Measurements from ENCODE around the gene CDH15. TPM values are rescaled to one million over a fixed set of nuclear protein-coding genes. Genes with fewer than 3 reads are reported as not detected.
"Not testable (repeated sequence)": the region's sequence is repeated elsewhere in the genome, so short reads cannot be mapped to it uniquely, and the experiment has no call there.

The CDH15 gene
- total and polyA plus RNA-seq, 11 donors = 0.16 to 0.32 (median 0.18) TPM; not detected in 8

DNA sequence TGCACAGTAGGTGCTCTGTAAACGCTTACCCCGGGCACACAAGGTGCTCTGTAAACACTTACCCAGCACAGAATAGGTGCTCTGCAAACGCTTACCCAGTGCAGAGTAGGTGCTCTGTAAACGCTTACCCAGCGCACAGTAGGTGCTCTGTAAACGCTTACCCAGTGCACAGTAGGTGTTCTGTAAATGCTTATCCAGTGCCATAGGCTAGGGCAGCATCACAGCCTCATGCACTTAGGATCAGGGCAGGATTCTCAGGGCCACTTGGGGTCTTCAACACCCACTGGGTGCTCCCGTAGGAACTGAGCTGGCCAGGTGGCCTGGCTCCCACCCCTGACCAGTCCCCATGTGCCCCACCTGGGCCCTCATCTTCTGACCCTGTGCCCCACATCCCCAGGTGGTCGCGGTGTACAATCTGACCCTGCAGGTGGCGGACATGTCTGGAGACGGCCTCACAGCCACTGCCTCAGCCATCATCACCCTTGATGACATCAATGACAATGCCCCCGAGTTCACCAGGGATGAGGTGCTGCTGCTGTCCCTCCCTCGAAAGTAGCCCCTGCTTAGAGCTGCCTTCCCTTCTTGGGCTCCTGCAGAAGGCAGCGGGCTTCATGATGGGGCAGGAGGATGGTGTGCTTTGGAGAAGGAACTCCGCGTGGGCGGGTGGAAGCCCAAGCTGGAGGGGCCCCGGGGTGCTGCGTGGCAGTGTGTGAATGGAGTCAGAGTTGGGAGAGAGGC lies 15.7 kb downstream of the CDH15 start:
- Histone ChIP-seq H3K9me3 (no peaks in the 10 kb centered on the region), H3K36me3 (no peaks in the 10 kb centered on the region), H3K27me3 (peaks cover 0 to 6% (median 0%) of the 10 kb centered on the region in 9 donors), H3K4me3 (no peak overlapping the region), H3K27ac (no peak overlapping the region), H3K4me1 (peaks cover 0 to 11% (median 6%) of the 10 kb centered on the region in 12 donors)
- intact Hi-C loops (cut with DNase I) = no loop called here
- TF ChIP-seq POLR2A (IDR thresholded peaks at IDR 0.05) = no peak
- TF ChIP-seq, protein P1, sequence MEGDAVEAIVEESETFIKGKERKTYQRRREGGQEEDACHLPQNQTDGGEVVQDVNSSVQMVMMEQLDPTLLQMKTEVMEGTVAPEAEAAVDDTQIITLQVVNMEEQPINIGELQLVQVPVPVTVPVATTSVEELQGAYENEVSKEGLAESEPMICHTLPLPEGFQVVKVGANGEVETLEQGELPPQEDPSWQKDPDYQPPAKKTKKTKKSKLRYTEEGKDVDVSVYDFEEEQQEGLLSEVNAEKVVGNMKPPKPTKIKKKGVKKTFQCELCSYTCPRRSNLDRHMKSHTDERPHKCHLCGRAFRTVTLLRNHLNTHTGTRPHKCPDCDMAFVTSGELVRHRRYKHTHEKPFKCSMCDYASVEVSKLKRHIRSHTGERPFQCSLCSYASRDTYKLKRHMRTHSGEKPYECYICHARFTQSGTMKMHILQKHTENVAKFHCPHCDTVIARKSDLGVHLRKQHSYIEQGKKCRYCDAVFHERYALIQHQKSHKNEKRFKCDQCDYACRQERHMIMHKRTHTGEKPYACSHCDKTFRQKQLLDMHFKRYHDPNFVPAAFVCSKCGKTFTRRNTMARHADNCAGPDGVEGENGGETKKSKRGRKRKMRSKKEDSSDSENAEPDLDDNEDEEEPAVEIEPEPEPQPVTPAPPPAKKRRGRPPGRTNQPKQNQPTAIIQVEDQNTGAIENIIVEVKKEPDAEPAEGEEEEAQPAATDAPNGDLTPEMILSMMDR (IDR thresholded peaks at IDR 0.05) = no peak
- DNase-seq (peak in 3 of 5 donors; percentile 19 to 51 (median 20)), ATAC-seq (no peak)
- WGBS, 4 donors = 66 to 75% (median 67%) methylated on average over 11 to 19 of the region's 19 CpGs

DNA sequence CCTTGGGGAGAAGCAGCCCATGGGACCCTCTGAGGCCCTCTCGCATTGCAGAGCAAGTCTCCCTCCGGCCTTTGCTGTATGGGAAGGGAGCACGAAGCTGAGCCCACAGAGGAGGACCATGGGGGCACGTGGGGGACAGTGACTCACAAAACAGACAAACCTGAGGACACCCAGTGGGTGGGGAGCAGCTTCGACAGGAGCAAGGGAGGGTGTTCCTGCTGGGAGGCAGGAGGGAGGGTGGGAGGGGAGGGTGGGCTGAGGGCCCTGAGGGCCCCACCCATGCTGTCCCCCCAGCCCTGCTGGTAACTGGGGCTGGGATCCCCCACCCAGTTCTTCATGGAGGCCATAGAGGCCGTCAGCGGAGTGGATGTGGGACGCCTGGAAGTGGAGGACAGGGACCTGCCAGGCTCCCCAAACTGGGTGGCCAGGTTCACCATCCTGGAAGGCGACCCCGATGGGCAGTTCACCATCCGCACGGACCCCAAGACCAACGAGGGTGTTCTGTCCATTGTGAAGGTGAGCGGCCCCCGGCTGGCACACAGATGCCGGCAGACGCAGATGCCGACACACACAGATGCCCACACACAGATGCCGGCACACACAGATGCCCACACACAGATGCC lies 16.3 kb downstream of the CDH15 start:
- intact Hi-C loops (cut with DNase I) = no loop called here
- DNase-seq (peak in 2 of 5 donors; percentile 4 to 60), ATAC-seq (no peak)
- 59 to 76% (median 72%) methylated on average over 13 to 19 of the region's 19 CpGs for WGBS, 4 donors
- peaks cover 0 to 6% (median 0%) of the 10 kb centered on the region in 9 donors for H3K27me3 ChIP-seq
- H3K4me1 ChIP-seq = peaks cover 0 to 13% (median 7%) of the 10 kb centered on the region in 12 donors
- H3K27ac ChIP-seq = no peak overlapping the region
- no peaks in the 10 kb centered on the region for H3K36me3 ChIP-seq
- H3K9me3 ChIP-seq = no peaks in the 10 kb centered on the region
- no peak overlapping the region for H3K4me3 ChIP-seq
- no peak for TF ChIP-seq POLR2A (IDR thresholded peaks at IDR 0.05)
- TF ChIP-seq, protein P1 (IDR thresholded peaks at IDR 0.05) = no peak

DNA sequence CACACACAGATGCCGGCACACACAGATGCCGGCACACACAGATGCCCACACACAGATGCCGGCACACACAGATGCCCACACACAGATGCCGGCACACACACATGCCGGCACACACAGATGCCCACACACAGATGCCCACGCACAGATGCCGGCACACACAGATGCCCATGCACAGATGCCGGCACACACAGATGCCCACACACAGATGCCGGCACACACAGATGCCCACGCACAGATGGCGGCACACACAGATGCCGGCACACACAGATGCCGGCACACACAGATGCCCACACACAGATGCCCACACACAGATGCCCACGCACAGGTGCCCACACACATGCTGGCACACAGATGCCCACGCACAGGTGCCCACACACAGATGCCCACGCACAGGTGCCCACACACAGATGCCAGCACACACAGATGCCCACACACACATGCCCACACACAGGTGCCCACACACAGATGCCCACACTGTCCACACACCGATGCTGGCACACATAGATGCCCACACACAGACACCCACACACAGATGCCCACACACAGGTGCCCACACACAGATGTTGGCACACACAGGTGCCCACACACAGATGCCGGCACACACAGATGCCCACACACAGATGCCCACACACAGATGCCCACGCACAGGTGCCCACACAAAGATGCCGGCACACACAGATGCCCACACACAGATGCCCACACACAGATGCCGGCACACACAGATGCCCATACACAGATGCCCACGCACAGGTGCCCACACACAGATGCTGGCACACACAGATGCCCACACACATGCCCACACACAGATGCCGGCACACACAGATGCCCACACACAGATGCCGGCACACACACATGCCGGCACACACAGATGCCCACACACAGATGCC lies 17.2 kb downstream of the CDH15 start:
- DNase-seq = peak in 1 of 5 donors; percentile 7
- H3K4me3 ChIP-seq; H3K36me3 ChIP-seq; H3K27ac ChIP-seq; ATAC-seq; H3K9me3 ChIP-seq; intact Hi-C loops (cut with DNase I); H3K27me3 ChIP-seq: not testable (repeated sequence)
- peaks cover 0 to 13% (median 7%) of the 10 kb centered on the region in 12 donors for H3K4me1 ChIP-seq
- WGBS, 4 donors = 84 to 96% (median 94%) methylated on average over 13 to 25 of the region's 25 CpGs

DNA sequence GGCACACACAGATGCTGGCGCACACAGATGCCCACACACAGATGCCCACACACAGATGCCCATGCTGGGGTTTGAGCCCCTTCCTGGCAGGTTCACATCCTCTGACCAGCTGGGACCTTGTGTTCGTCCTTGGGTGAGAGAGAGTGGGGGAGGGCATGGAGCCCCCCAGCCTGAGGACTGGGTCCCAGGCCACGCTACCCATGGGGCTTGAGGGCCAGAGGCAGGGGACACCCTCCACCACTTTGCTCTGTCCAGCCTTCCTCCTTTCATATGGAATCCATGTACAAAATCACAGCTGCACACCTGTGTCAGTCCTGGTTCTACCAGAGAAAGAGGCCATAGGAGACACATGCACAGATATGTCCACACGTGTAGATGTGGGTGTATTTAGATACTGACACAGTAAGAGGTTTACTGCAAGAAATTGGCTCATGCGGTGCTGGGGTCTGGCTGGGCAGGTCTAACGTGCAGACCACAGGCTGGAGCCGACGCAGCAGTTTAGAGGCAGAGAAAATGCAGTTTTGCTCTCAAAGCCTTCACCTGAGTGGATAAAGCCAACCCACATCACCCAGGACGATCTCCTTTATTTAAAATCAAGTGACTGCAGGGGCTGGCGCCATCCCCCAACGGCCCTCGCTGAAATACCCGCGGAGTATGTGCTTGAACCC lies 17.9 kb downstream of the CDH15 start:
- no peak for ATAC-seq
- Histone ChIP-seq H3K27ac (no peak overlapping the region), H3K36me3 (no peaks in the 10 kb centered on the region), H3K4me1 (peaks cover 0 to 13% (median 7%) of the 10 kb centered on the region in 12 donors), H3K27me3 (peaks cover 0 to 3% (median 0%) of the 10 kb centered on the region in 9 donors), H3K9me3 (no peaks in the 10 kb centered on the region), H3K4me3 (no peak overlapping the region)
- WGBS, 4 donors = 66 to 71% (median 68%) methylated on average over 9 to 14 of the region's 14 CpGs
- intact Hi-C loops (cut with DNase I) = loop anchor here in 1 of 10 donors (10.0 kb wide), 1 partner anchor 375 kb away; the partner anchor contains the start of gene APRT
- DNase-seq = peak in 4 of 5 donors; percentile 9 to 39 (median 18)
- TF ChIP-seq, protein P1 (IDR thresholded peaks at IDR 0.05) = no peak
- no peak for TF ChIP-seq POLR2A (IDR thresholded peaks at IDR 0.05)

Measured in heart left ventricle (tissue), 16 donors.